WERI-Rb-1 (cell line): Measurements from ENCODE around the gene ZNF302.
A peak's percentile ranks its signal among the peaks of the same experiment; 100 is the strongest.

Experiments used
- DNase-seq: peaks from one replicate; pipeline ENCODE4 v3.0.0-alpha.2; 2020
- H3K27ac ChIP-seq: fragments of 250-450 bp; sonication (Bioruptor Pico); 2 replicates; pipeline ENCODE4 v1.5.1; 2020; ENCODE audit warnings: mild to moderate bottlenecking, moderate library complexity
- H3K27me3 ChIP-seq: fragments of 250-450 bp; sonication (Bioruptor Pico); 2 replicates; pipeline ENCODE4 v1.5.1; 2021; ENCODE audit warnings: mild to moderate bottlenecking, low read depth, moderate library complexity; ENCODE audit not compliant: insufficient read depth, severe bottlenecking
- H3K36me3 ChIP-seq: fragments of 250-450 bp; sonication (Bioruptor Pico); 2 replicates; pipeline ENCODE4 v1.5.1; 2020; ENCODE audit warnings: mild to moderate bottlenecking, moderate library complexity
- H3K4me3 ChIP-seq: 2 replicates; pipeline ENCODE4 v1.5.1; 2011; ENCODE audit warnings: low read depth, mild to moderate bottlenecking, control low read depth, low read length
- H3K9me3 ChIP-seq: fragments of 250-450 bp; sonication (Bioruptor Pico); 2 replicates; pipeline ENCODE4 v1.5.1; 2021; ENCODE audit warnings: mild to moderate bottlenecking, moderate library complexity; ENCODE audit not compliant: severe bottlenecking
- CTCF ChIP-seq: IDR thresholded peaks from 2 replicates; pipeline ENCODE4 v1.5.1; 2011; ENCODE audit warnings: low read depth, mild to moderate bottlenecking, control low read depth, inconsistent platforms, low read length

ZNF302 gene

GRCh38 chr19:34733746-34734536 is 56.5 kb downstream of the ZNF302 start, which contains the start of gene ZNF181:
Gene ZNF181, plus strand, starts transcription at chr19:34734243. Its CDS starts 795 bp downstream, at chr19:34735038.
- Histone ChIP-seq H3K27me3 (no peaks in the 10 kb centered on the region), H3K9me3 (no peaks in the 10 kb centered on the region), H3K27ac (peak within 1 kb of the TSS; percentile 93), H3K4me3 (peak within 1 kb of the TSS; percentile 59), H3K36me3 (no peaks in the 10 kb centered on the region; the same call in 1 of the 2 replicates)
- DNase-seq = peak; percentile 92
- no peak for TF ChIP-seq CTCF

GRCh38 chr19:34734537-34735103 is 57.1 kb downstream of the ZNF302 start:
- Histone ChIP-seq H3K36me3 (peaks cover 4% of the 10 kb centered on the region), H3K27me3 (no peaks in the 10 kb centered on the region), H3K27ac (peak overlapping the region; percentile 93), H3K4me3 (peak overlapping the region; percentile 59), H3K9me3 (no peaks in the 10 kb centered on the region)
- no peak for DNase-seq
- TF ChIP-seq CTCF = no peak
